Measurements from ENCODE around the gene LRRC7.

The LRRC7 gene

GRCh38 chr1:70008660-70009059 is 440.9 kb downstream of the LRRC7 start:
- H3K27ac ChIP-seq, result no peak overlapping the region
- no peak for TF ChIP-seq CTCF (IDR thresholded peaks at IDR 0.05)
- H3K4me3 ChIP-seq, result no peak overlapping the region
- DNase-seq (ENCODE audit: low spot score), result no peak

- Histone ChIP-seq H3K4me3 (no peak overlapping the region), H3K27ac (no peak overlapping the region)
- DNase-seq (ENCODE audit: low spot score), result no peak
- no peak for TF ChIP-seq CTCF (IDR thresholded peaks at IDR 0.05)
These were observed 450.0 kb downstream of the LRRC7 start for GRCh38 chr1:70017770-70018169.

- Histone ChIP-seq H3K4me3 (no peak overlapping the region), H3K27ac (no peak overlapping the region)
- no peak for TF ChIP-seq CTCF (IDR thresholded peaks at IDR 0.05)
- DNase-seq (ENCODE audit: low spot score), result no peak
These were observed 456.6 kb downstream of the LRRC7 start for GRCh38 chr1:70024272-70024671.

GRCh38 chr1:70025052-70025451 is 457.3 kb downstream of the LRRC7 start:
- no peak for TF ChIP-seq CTCF (IDR thresholded peaks at IDR 0.05)
- no peak for DNase-seq (ENCODE audit: low spot score)
- no peak overlapping the region for H3K27ac ChIP-seq
- no peak overlapping the region for H3K4me3 ChIP-seq

- no peak for DNase-seq (ENCODE audit: low spot score)
- Histone ChIP-seq H3K27ac (no peak overlapping the region), H3K4me3 (no peak overlapping the region)
- TF ChIP-seq CTCF (IDR thresholded peaks at IDR 0.05), result no peak
These were observed 458.1 kb downstream of the LRRC7 start for GRCh38 chr1:70025846-70026245.

- DNase-seq (ENCODE audit: low spot score), result no peak
- H3K27ac ChIP-seq, result no peak overlapping the region
- TF ChIP-seq CTCF (IDR thresholded peaks at IDR 0.05), result no peak
These were observed 465.6 kb downstream of the LRRC7 start for GRCh38 chr1:70033266-70033873.

GRCh38 chr1:70033936-70034335 is 466.2 kb downstream of the LRRC7 start:
- TF ChIP-seq CTCF (IDR thresholded peaks at IDR 0.05), result no peak
- H3K4me3 ChIP-seq, result no peak overlapping the region
- H3K27ac ChIP-seq, result no peak overlapping the region
- DNase-seq (ENCODE audit: low spot score), result no peak

More at GRCh38 chr1:70033266-70033873, 465.6 kb downstream of the LRRC7 start:
- H3K4me3 ChIP-seq, result no peak overlapping the region

Measured in coronary artery (tissue), 2 donors.